ENCODE measurements around the gene RRP36. TPM values are rescaled to one million over a fixed set of nuclear protein-coding genes. Genes with fewer than 3 reads are reported as not detected.
A peak's percentile ranks its signal among the peaks of the same experiment; 100 is the strongest.

RRP36 gene
- total and polyA plus RNA-seq, 9 of the 15 experiments (the other 6 are each of a cell fraction or from before 2014, with no cell fraction given) = 27.6 to 150 (median 114) TPM

- in situ Hi-C loops (cut with MboI) = no loop called here
- 54% methylated on average over 8 of the region's 9 CpGs for WGBS (ENCODE audit: insufficient coverage, low coverage, missing lambda C conversion rate)
- H3K9me1 ChIP-seq (ENCODE audit: control insufficient read depth, insufficient read depth, low read length) = peaks cover 6% of the 10 kb centered on the region
Observed at GRCh38 chr6:43038727-43039126, 17.3 kb downstream of the RRP36 start.

GRCh38 chr6:43040542-43041257, 19.3 kb downstream of the RRP36 start:
- Histone ChIP-seq H3K4me1 (replicated peaks in 1 of 2; ENCODE audit: control insufficient read depth in 2 of 2, insufficient read depth in 2 of 2, low read length in 2 of 2) (peaks cover 0 to 10% of the 10 kb centered on the region in 2 experiments; a peak in 3 of 5 replicates), H3K4me2 (ENCODE audit: insufficient read depth, low read length) (no peak overlapping the region), H3K27me3 (ENCODE audit: control insufficient read depth in 2 of 2, insufficient read depth in 2 of 2, low read length in 2 of 2) (no peaks in the 10 kb centered on the region), H3K79me2 (ENCODE audit: control insufficient read depth, insufficient read depth, low read length) (no peaks in the 10 kb centered on the region), H3K9me1 (ENCODE audit: control insufficient read depth, insufficient read depth, low read length) (peaks cover 9% of the 10 kb centered on the region), H3K9ac (ENCODE audit: insufficient read depth in 1 of 2, low read depth in 2 of 2, low read length in 2 of 2) (peak overlapping the region in 1 of 2 experiments; percentile 54; a peak in 1 of 4 replicates), H2AFZ (ENCODE audit: low read depth, low read length) (no peak overlapping the region), H3K9me3 (replicated peaks; ENCODE audit: control insufficient read depth, insufficient read depth, low read depth, low read length) (no peaks in the 10 kb centered on the region), H4K20me1 (replicated peaks; ENCODE audit: control insufficient read depth, insufficient read depth, low read length) (no peaks in the 10 kb centered on the region), H3K4me3 (no peak overlapping the region), H3K27ac (ENCODE audit: extremely low read depth, low read depth, low read length) (no peak overlapping the region), H3K36me3 (ENCODE audit: control insufficient read depth, insufficient read depth, low read length) (peaks cover 80% of the 10 kb centered on the region)
- POLR2A ChIA-PET = interaction anchor here (0.7 to 2.6 kb wide), 5 partner anchors 8 to 103 kb away, joined by 3 to 7 read pairs (median 3); no protein-coding TSS in a partner anchor
- intact Hi-C loops (cut with micrococcal nuclease) (no loop called here), in situ Hi-C loops (cut with MboI) (no loop called here)
- no peak for ATAC-seq
- no peak for FAIRE-seq
- WGBS (ENCODE audit: insufficient coverage, low coverage, missing lambda C conversion rate) = 91% methylated on average over 18 of the region's 18 CpGs
- peak; percentile 57 for TF ChIP-seq POLR2G (IDR thresholded peaks at IDR 0.05; ENCODE audit: low read depth, low read length)
- TF ChIP-seq RBFOX2 (IDR thresholded peaks at IDR 0.05; ENCODE audit: low read depth, low read length) = peak; percentile 45; the same call in 1 of the 2 replicates
- TF ChIP-seq POLR2A (conservative IDR thresholded peaks at IDR 0.05) = 0 out of 2 replicates have a peak, but pooled peaks have one; percentile 6
- TF ChIP-seq ZBTB33 (CRISPR knock-in tag; IDR thresholded peaks at IDR 0.05) = 0 out of 2 replicates have a peak, but pooled peaks have one; percentile 11
- no peak for TF ChIP-seq RBM22 (IDR thresholded peaks at IDR 0.05; ENCODE audit: low read depth, low read length, poor library complexity, severe bottlenecking)
- TF ChIP-seq ZBTB5 (IDR thresholded peaks at IDR 0.05) = no peak
- CTCF ChIA-PET (ENCODE audit: low intra/inter-chr PET ratio) = no interaction called here
- no peak for DNase-seq (ENCODE audit: extremely low read depth in 1 of 4, low spot score in 3 of 4)
- no TSS peak for BruUV-seq (replicated peaks)

More at GRCh38 chr6:43038727-43039126, 17.3 kb downstream of the RRP36 start:
- ChIA-PET POLR2A (interaction anchor here (0.6 to 2.6 kb wide), 6 partner anchors 10 to 105 kb away, joined by 3 to 7 read pairs (median 4); no protein-coding TSS in a partner anchor), CTCF (ENCODE audit: low intra/inter-chr PET ratio) (no interaction called here)
- no peak overlapping the region for H2AFZ ChIP-seq (ENCODE audit: low read depth, low read length)
- no peaks in the 10 kb centered on the region for H3K9me3 ChIP-seq (replicated peaks; ENCODE audit: control insufficient read depth, insufficient read depth, low read depth, low read length)
- DNase-seq (ENCODE audit: extremely low read depth in 1 of 4, low spot score in 3 of 4) (no peak), ATAC-seq (peak; percentile 46), FAIRE-seq (no peak)
- H3K4me3 ChIP-seq = no peak overlapping the region
- H4K20me1 ChIP-seq (replicated peaks; ENCODE audit: control insufficient read depth, insufficient read depth, low read length) = no peaks in the 10 kb centered on the region; the same call in 1 of the 2 replicates
- no peaks in the 10 kb centered on the region for H3K79me2 ChIP-seq (ENCODE audit: control insufficient read depth, insufficient read depth, low read length)
- intact Hi-C loops (cut with micrococcal nuclease) = no loop called here
- H3K4me2 ChIP-seq (ENCODE audit: insufficient read depth, low read length) = no peak overlapping the region
- peak overlapping the region in 1 of 2 experiments; percentile 75; a peak in 1 of 4 replicates for H3K9ac ChIP-seq (ENCODE audit: insufficient read depth in 1 of 2, low read depth in 2 of 2, low read length in 2 of 2)
- no peak overlapping the region for H3K27ac ChIP-seq (ENCODE audit: extremely low read depth, low read depth, low read length)
- BruUV-seq (replicated peaks) = no TSS peak
- 0 out of 2 replicates have a peak, but pooled peaks have one; percentile 40 for TF ChIP-seq POLR2A (conservative IDR thresholded peaks at IDR 0.05)
- TF ChIP-seq SUPT5H (IDR thresholded peaks at IDR 0.05) = 0 out of 2 replicates have a peak, but pooled peaks have one; percentile 31
- TF ChIP-seq MAZ (CRISPR knock-in tag; conservative IDR thresholded peaks at IDR 0.05 in 1 of 2, IDR thresholded peaks at IDR 0.05 in 1 of 2) = no peak
- 0 out of 2 replicates have a peak, but pooled peaks have one; percentile 49 for TF ChIP-seq RBFOX2 (IDR thresholded peaks at IDR 0.05; ENCODE audit: low read depth, low read length)
- H3K36me3 ChIP-seq (ENCODE audit: control insufficient read depth, insufficient read depth, low read length) = peaks cover 80% of the 10 kb centered on the region
- H3K4me1 ChIP-seq (replicated peaks in 1 of 2; ENCODE audit: control insufficient read depth in 2 of 2, insufficient read depth in 2 of 2, low read length in 2 of 2) = peaks cover 0 to 10% of the 10 kb centered on the region in 2 experiments; a peak in 3 of 5 replicates
- no peaks in the 10 kb centered on the region for H3K27me3 ChIP-seq (ENCODE audit: control insufficient read depth in 2 of 2, insufficient read depth in 2 of 2, low read length in 2 of 2)

Data from K562 (cell line).